OCI-LY3 (cell line): Measurements from ENCODE around the gene DNAH10.

ENCODE experiments used
- EZH2phosphoT487 ChIP-seq: fragments of 200-600 bp; shearing (Covaris generic); IDR thresholded peaks from 2 replicates; pipeline ENCODE4 v1.6.1; 2018; ENCODE audit warnings: antibody characterized with exemption, mixed run types, low read depth
- TF ChIP-seq, protein P1 (sequence below): fragments of 200-600, 300-600 bp; sonication (generic); IDR thresholded peaks from 2 replicates; pipeline ENCODE4 v1.5.1; 2014; ENCODE audit warnings: antibody characterized with exemption, low read length, low read depth

GRCh38 chr12:123829561-123829960 lies 67.5 kb downstream of the DNAH10 start:
- TF ChIP-seq, protein P1, sequence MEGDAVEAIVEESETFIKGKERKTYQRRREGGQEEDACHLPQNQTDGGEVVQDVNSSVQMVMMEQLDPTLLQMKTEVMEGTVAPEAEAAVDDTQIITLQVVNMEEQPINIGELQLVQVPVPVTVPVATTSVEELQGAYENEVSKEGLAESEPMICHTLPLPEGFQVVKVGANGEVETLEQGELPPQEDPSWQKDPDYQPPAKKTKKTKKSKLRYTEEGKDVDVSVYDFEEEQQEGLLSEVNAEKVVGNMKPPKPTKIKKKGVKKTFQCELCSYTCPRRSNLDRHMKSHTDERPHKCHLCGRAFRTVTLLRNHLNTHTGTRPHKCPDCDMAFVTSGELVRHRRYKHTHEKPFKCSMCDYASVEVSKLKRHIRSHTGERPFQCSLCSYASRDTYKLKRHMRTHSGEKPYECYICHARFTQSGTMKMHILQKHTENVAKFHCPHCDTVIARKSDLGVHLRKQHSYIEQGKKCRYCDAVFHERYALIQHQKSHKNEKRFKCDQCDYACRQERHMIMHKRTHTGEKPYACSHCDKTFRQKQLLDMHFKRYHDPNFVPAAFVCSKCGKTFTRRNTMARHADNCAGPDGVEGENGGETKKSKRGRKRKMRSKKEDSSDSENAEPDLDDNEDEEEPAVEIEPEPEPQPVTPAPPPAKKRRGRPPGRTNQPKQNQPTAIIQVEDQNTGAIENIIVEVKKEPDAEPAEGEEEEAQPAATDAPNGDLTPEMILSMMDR, result no peak
- no peak for TF ChIP-seq EZH2phosphoT487
